K562 (cell line): ENCODE results near the gene ELMO1. TPM values are rescaled to one million over a fixed set of nuclear protein-coding genes. Genes with fewer than 3 reads are reported as not detected.

Experiments used
- NBN ChIP-seq: fragments of 450-650 bp; IDR thresholded peaks from 2 replicates; pipeline ENCODE4 v1.6.1; 2016; ENCODE audit warnings: low read depth, mild to moderate bottlenecking
- RBM39 ChIP-seq: fragments of 200-400 bp; formaldehyde crosslinking; optimal IDR thresholded peaks from 2 replicates; pipeline ENCODE3; 2018; ENCODE audit warnings: low read depth, low read length
- RERE ChIP-seq: sonication (generic); formaldehyde crosslinking; IDR thresholded peaks from 2 replicates; pipeline ENCODE4 v1.8.0; 2023; ENCODE audit warnings: missing genetic modification reagents, mild to moderate bottlenecking, borderline replicate concordance
- polyA plus RNA-seq, 8 experiments: library from polyadenylated mRNA; depleted of rRNA in 4 of 8; stranded (reverse) in 5 of 8; unstranded in 3 of 8; fragments of >200 nt; fragmentation: Nextera tagmentation in 2 of 8; fragmentation: Illumina TruSeq in 1 of 8; extraction: Ambion mirVana in 2 of 8; extraction: Trizol in 1 of 8; gene quantifications; 2 replicates each; pipeline versions ENCODE4 v1.2.1 to v1.2.3, GENCODE V29; 2011 to 2014; ENCODE audit warnings: inconsistent platforms in 1 of 8, missing spikeins in 1 of 8
- total RNA-seq, 7 experiments: library from RNA; depleted of rRNA in 6 of 7; stranded (reverse); fragments of >200 nt in 6 of 7; fragmentation: Illumina TruSeq in 2 of 7; extraction: Trizol in 2 of 7; gene quantifications; 2 replicates each; pipeline versions ENCODE4 v1.2.1 to v1.2.3, GENCODE V29; 2011 to 2021; ENCODE audit warnings: low replicate concordance in 1 of 7
- TF ChIP-seq, protein P1 (sequence below): sonication (generic); formaldehyde crosslinking; IDR thresholded peaks from 2 replicates; pipeline ENCODE4 v1.8.1; 2023; ENCODE audit warnings: mild to moderate bottlenecking, missing genetic modification reagents

Gene ELMO1
- total and polyA plus RNA-seq, 9 of the 15 experiments (the other 6 are each of a cell fraction or from before 2014, with no cell fraction given) = 0.36 to 7.2 (median 3.6) TPM

- TF ChIP-seq RERE (CRISPR knock-in tag) (no peak), RBM39 (no peak), NBN (no peak)
- TF ChIP-seq, protein P1, sequence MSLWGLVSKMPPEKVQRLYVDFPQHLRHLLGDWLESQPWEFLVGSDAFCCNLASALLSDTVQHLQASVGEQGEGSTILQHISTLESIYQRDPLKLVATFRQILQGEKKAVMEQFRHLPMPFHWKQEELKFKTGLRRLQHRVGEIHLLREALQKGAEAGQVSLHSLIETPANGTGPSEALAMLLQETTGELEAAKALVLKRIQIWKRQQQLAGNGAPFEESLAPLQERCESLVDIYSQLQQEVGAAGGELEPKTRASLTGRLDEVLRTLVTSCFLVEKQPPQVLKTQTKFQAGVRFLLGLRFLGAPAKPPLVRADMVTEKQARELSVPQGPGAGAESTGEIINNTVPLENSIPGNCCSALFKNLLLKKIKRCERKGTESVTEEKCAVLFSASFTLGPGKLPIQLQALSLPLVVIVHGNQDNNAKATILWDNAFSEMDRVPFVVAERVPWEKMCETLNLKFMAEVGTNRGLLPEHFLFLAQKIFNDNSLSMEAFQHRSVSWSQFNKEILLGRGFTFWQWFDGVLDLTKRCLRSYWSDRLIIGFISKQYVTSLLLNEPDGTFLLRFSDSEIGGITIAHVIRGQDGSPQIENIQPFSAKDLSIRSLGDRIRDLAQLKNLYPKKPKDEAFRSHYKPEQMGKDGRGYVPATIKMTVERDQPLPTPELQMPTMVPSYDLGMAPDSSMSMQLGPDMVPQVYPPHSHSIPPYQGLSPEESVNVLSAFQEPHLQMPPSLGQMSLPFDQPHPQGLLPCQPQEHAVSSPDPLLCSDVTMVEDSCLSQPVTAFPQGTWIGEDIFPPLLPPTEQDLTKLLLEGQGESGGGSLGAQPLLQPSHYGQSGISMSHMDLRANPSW (CRISPR knock-in tag) = no peak
These were observed 639.6 kb downstream of the ELMO1 start (continued) for GRCh38 chr7:36809086-36809485.
